DMS79 (cell line): ENCODE results near the gene DCC.

ENCODE experiments used
- DNase-seq: peaks from one replicate; lab custom pipeline; 2025; lab: John Stamatoyannopoulos, UW

DCC gene

GRCh38 chr18:52685316-52685715 is 345.3 kb downstream of the DCC start:
- no peak for DNase-seq

- no peak for DNase-seq
Observed at GRCh38 chr18:52691841-52692240, 351.8 kb downstream of the DCC start.

- no peak for DNase-seq
Observed at GRCh38 chr18:52694804-52695203, 354.8 kb downstream of the DCC start.

- DNase-seq = no peak
Observed at GRCh38 chr18:52700116-52700515, 360.1 kb downstream of the DCC start.

GRCh38 chr18:52700816-52701215 is 360.8 kb downstream of the DCC start:
- no peak for DNase-seq

- DNase-seq = no peak
Observed at GRCh38 chr18:52701219-52701935, 361.4 kb downstream of the DCC start.

GRCh38 chr18:52715421-52715820 is 375.4 kb downstream of the DCC start:
- DNase-seq = no peak

GRCh38 chr18:52715991-52716390 is 376.0 kb downstream of the DCC start:
- no peak for DNase-seq

GRCh38 chr18:52716973-52717372 is 377.0 kb downstream of the DCC start:
- DNase-seq = no peak

GRCh38 chr18:52722904-52723303 is 382.9 kb downstream of the DCC start:
- no peak for DNase-seq

- DNase-seq = no peak
Observed at GRCh38 chr18:52723550-52723970, 383.6 kb downstream of the DCC start.

GRCh38 chr18:52730972-52731619 is 391.1 kb downstream of the DCC start:
- no peak for DNase-seq

GRCh38 chr18:52738946-52739345 is 398.9 kb downstream of the DCC start:
- DNase-seq = no peak

GRCh38 chr18:52746986-52747385 is 407.0 kb downstream of the DCC start:
- DNase-seq = no peak

- DNase-seq = no peak
Observed at GRCh38 chr18:52747869-52748268, 407.9 kb downstream of the DCC start.

- DNase-seq = no peak
Observed at GRCh38 chr18:52748343-52748742, 408.3 kb downstream of the DCC start.

GRCh38 chr18:52749542-52749941 is 409.5 kb downstream of the DCC start:
- no peak for DNase-seq

GRCh38 chr18:52750995-52751394 is 411.0 kb downstream of the DCC start:
- no peak for DNase-seq

GRCh38 chr18:52764316-52764715 is 424.3 kb downstream of the DCC start:
- no peak for DNase-seq

- no peak for DNase-seq
Observed at GRCh38 chr18:52766002-52766545, 426.1 kb downstream of the DCC start.

- no peak for DNase-seq
Observed at GRCh38 chr18:52781113-52781512, 441.1 kb downstream of the DCC start.

- DNase-seq = no peak
Observed at GRCh38 chr18:52791321-52791720, 451.3 kb downstream of the DCC start.

GRCh38 chr18:52812834-52813233 is 472.8 kb downstream of the DCC start:
- DNase-seq = no peak
